NCI-H2081 (cell line): ENCODE results near the gene CCDC92.

ENCODE experiments used
- DNase-seq, 2 experiments: peaks; one replicate each; lab custom pipeline; 2025; lab: John Stamatoyannopoulos, UW

The CCDC92 gene, protein sequence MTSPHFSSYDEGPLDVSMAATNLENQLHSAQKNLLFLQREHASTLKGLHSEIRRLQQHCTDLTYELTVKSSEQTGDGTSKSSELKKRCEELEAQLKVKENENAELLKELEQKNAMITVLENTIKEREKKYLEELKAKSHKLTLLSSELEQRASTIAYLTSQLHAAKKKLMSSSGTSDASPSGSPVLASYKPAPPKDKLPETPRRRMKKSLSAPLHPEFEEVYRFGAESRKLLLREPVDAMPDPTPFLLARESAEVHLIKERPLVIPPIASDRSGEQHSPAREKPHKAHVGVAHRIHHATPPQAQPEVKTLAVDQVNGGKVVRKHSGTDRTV

DNA sequence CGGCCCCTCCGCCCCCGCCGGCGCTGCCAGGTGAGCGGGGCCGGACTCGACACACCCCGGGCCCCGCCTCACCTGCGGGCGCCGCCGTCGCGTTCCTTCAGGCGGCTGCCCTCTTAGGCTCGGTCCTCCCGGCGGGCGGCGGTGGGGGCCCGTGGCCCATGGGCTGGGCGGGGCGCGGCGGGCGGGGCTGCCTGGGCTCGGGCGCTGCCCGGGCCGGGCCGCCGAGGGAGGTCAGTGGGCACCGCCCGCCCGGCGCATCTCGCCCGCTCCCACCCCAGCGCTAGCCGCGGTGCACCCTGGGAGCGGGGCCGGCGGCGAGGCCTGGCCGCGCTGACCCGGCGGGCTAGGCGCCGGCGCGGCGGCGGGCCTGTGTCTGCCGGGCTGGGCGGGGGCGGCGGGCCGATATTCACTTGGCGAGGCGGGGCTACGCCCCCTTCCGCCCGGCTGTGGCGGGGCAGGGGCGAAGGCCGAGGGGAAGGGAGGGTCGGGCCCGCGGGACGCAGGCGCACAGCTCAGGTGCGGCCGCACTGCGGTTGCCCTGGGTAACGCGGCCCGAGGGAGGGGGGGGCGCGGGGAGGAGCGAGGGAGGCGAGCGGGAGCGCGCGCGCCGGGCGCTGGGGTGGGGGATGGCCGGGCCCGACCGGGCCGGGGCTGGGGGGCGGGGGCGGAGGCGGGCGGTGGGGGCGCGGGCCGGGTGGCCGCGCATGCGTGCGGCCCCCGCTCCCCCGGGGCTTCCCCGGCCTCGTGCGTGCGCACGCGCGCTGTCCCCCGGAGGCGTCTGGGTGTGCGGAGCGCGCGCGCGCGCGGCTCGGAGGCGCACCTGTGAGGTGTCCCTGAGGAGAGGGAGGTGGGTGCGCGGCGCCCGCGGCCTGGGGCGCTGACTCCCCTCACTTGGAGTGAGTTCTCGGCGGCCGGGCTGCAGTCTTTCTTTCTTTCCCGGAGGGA lies at the start of gene CCDC92, which contains the start of gene ZNF664:
Gene CCDC92, minus strand, starts transcription at position 375 of the 945 bp plus-strand sequence. CDS start 28,526 bp downstream, outside the sequence.
Gene ZNF664, plus strand, starts transcription at position 759 of the 945 bp plus-strand sequence. CDS start 38,930 bp downstream, outside the sequence.
- peak; percentile 95 to 98 for DNase-seq

DNA sequence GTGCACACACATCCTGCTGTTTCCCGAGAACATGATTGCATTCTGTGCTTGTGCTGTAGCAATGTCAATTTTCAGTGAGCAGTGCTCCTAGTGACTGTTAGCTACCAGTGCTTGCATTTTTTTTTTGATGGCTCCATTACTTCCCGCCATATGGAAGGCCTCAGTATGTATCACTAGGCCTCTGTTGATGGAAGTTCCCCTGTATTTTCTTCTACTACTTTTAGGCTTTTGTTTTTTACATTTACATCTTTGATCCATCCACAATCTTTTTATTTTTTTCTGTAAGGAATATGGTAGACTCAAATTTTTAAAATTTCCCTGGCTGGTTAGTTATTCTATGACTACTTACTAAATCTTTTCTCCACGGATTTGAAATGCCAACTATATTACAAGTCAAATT lies 49.5 kb upstream of the CCDC92 start:
- no peak for DNase-seq

DNA sequence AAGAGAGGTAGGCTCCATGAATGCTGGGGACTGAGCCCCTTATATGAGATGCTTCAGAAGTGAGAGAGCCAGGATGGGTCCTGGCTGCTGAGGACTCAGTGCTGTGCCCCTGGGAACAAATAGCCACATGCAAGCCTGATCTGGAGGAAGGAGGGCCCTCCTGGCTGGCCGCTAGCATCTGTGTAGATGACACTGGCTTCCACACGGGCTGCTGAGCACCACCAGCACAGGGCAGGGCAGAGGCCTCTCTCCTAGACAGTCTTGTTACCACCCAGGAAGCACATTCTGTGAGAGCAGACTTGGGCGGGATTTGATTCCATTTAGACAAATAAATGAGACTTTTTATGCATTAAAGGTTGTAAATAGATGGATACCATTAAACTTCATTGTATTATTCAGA lies 48.4 kb upstream of the CCDC92 start:
- no peak for DNase-seq

DNA sequence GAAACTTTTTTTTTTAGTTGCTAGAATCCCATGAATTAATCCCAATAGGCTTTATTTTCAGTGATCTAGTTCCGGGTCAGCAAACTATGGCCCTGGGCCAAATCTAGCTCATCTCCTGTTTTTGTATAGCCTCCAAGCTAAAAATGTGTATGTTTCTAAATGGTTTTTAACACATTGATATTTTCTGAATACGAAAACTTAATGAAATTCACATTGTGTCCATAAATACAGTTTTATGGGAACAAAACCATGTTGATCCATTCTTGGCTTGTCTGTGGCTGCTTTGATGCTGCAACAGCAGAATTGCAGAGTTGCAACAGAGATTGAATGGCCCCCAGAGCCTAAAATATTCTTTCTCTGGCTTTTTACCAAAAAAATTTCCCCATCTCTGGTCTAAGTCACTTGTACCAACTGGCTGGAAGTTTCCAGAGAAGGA lies 47.9 kb upstream of the CCDC92 start:
- DNase-seq: no peak

DNA sequence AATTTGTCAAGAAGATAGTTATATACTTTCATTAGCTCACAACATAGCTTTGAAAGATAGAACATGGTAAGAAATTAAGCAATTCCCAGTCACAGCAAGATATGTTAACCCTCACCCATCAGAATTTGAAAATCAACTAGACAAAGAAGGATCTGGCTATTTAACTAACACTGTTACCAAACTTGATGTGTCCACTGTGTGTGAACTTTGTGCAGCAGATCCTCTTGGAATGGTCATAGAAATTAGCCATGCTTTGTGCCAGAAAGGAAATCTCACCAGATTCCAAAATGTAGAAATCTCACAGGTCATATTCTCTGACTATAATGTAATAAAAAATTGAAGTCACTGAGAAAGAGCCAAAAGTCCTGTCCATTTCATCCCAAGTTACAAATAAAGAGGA lies 46.5 kb upstream of the CCDC92 start:
- DNase-seq: no peak

DNA sequence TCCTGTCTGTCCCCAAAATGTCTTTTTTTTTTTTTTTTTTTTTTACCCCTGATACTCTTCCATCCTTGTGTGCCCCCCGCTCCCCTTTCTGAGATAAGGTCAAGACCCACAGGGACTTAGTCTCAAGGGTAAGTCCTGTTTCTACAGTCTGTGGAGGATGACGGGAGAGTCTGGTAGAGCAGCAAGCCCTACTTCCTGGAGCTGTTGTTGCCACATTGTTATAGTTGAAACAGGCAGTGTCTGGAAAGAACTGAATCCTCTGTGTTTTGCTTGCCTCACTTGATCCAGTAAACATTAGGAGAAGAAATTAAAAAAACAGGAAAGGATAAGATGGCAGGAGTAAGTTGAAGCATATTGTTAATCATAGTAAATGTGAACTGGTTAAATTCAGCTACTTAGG lies 45.9 kb upstream of the CCDC92 start:
- no peak for DNase-seq

DNA sequence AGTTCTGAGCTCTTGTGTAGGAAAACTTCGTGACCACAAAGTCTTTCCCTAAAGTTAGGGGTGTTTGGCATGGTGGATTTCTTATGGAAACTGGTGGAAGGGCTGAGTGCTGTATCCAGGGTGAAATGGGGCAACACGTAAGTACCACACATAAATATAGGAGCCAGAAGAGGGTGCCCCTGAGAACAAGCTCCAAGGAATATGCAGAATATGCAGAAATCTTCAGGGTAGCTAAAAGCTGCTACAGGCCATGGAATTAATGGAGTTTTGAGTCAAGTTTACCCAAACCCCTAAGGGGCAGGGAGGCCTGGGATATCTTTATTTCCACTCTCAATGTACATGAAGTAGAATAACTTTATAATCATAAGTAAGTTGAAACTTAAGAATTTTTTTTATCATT lies 44.4 kb upstream of the CCDC92 start:
- DNase-seq: no peak

DNA sequence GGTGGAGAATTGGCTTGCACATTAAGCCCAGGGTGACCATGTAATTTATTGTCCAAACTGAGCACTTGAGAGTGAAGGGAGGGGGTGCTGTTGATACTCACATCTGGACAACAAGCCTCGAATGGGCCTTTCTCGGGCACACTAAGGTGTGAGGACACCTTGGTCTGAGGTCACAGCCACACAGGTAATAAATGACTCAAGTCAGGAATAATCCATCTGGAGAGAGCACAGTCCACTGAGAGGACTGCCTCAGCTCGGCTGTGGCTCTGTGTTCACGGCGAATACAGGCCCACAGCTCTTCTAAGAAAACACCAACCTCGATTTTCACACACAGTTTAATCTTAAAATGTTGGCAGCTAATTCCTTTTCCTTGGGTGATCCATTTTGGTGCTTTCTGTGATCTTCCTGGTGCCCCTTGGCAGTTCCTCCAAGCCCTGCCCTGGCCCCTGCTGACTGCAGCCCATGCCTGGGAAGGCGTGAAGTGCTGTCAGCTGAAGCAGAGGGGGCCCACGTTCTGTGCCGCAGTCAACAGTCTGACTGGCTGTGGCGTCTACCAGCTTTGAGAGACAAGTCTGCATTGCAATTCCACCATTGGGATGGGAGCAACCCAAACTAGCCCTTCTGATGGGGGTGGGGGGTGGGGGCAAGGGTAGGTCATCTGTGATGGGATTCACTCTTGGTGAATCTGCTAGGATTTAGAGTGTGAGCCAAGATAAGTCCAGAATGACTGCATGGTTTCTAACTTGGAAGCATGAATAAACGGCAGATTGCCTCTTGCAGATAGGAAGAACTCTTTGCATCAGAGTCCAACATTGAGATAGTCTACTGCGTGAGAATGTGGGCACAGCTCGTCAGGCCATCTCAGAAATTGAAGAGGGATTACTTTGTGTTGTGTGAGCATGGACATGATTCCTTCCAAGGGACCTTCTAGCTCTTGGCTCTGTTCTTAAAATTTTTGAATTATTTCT lies 43.1 kb upstream of the CCDC92 start:
- no peak for DNase-seq

DNA sequence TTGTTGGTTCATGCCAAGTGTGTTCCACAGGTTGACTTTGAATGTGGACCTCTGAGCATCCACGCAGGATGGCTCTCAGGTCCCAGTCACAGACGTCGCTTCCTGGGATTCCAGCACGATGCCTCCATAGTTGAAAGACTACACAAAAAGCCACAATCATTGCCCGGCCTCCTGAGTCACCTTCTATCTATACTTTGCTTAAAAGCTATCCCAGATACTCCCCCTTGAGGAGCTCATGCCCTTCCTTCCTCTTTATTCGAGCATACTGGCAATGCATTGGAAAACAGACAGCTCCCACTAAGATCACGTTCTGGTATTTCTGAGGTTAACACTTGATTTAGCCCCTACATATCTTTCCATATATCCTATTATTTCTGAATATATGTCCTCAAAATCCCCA lies 40.4 kb upstream of the CCDC92 start:
- DNase-seq: no peak

DNA sequence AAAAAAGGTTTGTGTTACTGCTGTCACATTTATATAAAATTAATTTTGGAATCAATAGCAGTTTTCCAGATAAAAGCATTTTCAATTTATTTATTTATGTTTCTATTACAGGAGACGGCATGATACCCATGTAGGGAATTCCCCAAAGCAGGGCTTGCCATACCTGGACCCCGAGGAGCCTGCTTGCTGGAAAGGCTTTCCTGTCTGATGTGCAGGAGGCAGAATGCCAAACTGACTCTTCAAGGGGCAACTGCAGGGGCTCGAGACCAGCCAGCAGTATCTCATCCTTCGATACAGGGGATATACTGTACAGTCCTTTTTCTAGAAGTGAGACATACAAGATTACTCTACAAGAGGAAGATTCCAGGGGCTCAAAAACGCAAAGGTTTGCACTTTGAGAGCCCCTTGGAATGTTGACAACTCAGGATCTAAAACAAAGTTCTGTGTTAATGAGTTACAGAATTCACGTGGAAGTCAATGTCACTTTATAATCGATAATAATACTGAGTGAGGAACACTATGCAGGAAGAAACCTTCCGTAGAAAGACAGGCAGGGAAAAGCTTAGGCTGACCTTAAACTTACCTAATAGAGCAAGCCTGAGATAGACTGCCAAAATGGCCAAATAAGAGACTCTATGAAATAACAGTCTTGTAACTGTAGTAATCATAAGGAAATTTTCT lies 38.9 kb upstream of the CCDC92 start:
- DNase-seq: no peak

DNA sequence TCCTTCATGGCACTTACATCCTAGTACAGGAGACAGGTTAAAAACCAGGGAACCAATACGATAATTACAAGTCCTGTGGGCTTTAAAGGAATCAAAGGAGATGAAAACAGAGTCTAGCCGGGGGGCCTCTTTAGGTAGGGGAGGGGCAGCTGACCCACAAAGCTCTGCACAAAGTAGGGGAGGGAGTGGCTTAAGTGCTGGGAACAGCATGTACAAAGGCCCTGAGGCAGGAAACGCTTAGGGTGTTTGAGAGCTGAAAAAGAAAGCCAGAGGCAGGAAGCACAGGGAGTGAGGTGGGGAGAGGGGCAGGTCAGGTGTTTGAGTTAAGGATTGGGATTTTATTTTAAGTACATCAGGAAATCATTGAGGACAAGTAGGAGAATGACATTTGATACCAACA lies 38.1 kb upstream of the CCDC92 start:
- no peak for DNase-seq

DNA sequence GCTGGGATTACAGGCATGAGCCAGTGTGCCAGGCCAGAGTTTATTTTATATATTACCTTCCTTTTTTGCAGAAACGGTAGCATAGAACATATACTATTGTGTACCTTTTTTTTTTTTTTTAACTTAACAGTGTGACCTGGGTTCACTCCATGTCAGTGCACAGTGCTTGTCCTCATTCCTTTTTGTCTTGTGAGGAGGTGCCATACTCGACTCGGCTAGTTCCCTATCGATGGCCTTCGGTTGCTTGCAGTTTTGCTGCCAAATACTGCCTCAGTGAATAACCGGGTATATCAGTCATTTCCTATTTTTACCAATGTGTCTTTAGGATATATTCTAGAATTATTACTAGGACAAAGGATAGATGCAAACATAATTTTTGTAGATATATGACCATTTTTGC lies 37.1 kb upstream of the CCDC92 start:
- DNase-seq: no peak

DNA sequence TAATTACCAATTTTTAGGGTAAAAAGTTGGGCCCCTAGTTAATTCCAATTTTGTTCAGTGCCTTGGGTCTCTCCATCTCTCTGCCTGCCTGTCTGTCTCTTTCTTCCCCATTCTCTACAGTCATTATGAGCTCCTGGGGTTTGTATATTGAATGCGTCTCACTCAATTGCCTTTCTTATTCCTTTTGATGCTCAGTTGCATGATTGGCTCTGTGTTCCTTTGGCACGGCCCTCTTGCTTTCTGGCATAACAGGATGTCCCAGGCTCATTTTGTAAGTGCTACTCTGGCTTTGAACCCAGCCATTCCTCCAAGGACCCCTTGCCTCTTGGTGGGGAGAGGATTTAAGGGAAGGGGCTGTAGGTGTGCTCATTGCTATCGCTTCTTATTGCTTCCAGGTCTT lies 36.0 kb upstream of the CCDC92 start:
- DNase-seq: no peak

DNA sequence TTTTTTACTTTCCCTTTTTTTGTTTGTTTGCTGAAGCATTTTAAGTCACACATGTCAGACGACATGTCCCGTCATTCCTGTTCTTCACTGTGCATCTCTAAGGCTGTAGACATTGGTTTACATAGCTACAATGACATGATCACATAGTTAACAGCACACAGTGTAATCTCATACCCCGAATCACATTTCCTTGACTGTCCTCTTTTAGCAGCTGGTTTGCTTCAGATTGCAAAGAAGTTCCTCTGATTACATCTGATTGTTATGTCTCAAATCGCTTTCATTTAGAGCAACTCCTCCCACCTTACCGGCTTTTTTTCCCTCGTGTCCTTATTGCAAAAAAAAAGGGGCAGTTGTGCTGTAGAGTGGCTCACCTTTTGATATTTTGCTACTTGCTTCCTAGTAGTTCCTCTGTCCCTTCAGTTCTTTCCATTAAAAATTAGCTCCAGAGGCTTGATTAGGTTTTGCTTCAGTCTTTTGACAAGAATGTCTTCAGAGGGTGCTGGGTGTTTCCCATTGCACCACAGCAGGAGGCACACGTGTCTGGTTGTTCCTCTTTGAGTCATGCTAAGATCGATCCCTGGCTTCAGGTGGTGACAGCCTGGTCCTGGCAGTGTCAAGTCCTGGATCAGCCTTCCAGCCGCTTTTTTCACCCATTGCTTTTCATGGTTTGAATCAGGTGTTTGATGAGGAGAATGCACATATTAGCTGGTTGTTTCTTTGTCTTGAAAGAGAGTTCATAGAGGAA lies 35.4 kb upstream of the CCDC92 start:
- DNase-seq: no peak

DNA sequence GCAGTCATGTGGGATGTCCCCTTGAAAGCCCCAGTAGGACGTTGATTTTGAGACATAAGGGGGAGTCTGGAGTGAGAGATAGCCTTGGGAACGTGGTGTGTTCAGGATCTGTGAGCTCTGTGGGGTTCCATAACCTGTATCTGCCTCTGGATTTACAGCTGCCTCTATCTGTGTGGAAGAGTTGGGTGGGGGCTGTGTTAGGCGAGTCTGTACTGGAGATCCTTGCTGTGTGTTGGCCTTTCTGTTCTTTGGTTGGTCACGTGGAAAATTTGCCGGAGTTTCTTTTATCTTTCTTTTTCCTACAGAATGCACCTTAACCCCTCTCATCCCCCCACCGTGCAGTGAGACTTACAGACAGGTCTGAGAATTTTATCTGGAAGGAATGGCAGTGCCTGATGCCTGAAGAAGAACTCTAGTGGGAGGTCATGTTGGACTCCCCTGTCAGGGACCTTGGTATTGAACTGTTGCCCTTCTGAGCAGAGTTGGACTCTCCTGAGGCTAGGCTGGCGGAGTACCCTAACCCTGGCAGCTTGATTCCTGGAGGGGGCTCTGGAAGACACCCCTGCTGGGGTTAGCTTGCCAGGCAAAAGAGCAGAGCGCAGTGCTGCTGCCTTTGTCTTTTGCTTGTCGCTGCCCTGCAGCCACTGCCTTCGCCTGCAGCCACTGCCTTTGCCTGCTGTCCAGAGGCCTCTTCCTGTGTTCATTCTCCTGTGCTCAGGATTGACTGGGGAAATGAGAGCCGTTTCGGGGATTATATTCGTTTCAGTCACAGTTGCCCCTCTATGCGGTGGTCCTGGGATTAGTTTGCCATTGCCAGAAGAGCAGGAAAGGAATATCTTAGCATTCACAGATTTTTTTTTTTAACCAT lies 34.4 kb upstream of the CCDC92 start:
- DNase-seq: no peak

DNA sequence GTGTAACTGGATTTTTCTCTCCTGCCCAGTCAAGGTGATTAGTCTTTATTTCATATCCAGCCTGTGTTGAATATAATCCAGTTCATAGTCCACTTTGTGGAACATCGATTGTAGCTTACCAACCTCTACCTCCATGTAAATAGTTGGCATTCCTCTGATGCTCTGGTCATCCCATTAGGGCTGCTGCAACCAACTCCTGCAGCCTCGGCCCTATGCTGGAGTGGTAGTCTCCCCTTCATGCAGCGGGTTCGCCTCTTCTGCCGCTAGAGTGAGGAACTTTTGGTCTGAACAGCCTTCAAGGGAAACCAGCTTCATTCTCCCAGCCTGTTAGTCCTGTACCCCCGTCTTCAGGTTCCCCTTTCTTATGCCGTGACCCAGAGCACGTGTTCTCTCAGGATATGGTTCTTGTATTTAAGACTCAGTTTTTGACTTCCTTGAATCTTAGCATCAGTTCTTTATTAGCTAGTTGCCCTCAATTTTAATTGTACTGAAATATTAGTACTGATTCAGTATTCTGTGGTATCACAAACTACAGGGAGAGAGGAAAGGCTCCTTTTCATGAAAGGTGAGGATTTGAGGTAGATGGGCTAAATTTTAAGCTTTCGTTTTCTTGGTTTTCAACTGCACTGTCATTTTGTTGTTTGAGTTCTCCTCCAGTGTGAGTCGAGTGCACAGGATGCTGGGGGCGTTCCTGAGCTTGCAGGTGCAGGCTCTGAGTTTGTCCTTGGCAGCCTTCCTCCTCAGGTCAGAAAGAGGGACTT lies 33.6 kb upstream of the CCDC92 start:
- DNase-seq: no peak

DNA sequence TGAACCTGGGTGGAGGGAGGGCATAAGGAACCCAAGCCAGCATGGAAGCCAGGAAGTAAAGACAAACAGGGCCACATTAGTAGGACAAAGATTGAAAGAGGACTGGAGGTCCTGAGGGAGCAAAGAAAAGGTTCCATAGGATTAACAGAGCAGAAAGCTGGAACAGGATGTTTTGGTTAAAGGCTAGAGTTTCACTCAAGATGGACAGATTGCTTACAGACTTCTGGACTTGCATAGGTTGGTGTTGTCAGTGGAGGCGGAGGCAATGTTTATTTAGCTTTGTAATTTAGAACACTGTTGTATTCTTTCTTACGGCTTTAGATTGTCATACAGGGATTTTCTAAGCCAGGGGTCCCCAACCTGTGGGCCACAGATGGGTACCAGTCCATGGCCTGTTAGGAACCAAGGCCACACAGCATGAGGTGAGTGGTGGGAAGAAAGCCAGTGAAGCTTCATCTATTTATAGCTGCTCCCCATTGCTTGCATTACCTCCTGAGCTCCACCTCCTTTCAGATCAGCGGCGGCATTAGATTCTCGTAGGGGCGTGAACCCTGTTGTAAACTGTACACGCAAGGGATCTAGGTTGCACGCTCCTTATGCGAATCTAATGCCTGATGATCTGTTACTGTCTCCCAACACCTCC lies 31.7 kb upstream of the CCDC92 start:
- no peak for DNase-seq

DNA sequence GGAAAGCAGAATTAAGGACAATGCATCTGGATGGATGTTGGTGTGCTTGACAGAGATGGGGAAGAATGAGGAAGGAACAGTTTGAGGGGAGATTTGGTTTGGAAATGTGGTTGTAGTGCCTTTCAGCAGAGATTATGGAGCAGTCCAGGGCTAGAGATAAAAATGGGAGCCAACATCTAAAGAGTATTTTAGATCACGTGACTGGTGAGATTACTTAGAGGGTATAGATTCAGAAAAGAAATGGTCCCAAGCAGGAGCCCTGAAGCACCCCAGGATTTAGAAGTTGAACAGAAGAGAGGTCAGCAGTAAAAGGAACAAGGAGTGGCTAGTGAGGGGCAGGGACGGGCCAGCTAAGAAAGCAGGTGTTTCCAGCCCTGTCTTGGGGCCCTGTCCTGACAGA lies 30.0 kb upstream of the CCDC92 start:
- no peak for DNase-seq
